Left forelimb (tissue), 1 donor: ENCODE measurements around the gene GALNT9.
"Not testable (repeated sequence)": the region's sequence is repeated elsewhere in the genome, so short reads cannot be mapped to it uniquely, and the experiment has no call there.

Experiments used
- DNase-seq: peaks from one replicate; pipeline ENCODE4 v3.0.0-alpha.2; 2018; ENCODE audit warnings: low spot score

The GALNT9 gene

GRCh38 chr12:132312516-132312915, 16.9 kb downstream of the GALNT9 start:
- no peak for DNase-seq

DNA sequence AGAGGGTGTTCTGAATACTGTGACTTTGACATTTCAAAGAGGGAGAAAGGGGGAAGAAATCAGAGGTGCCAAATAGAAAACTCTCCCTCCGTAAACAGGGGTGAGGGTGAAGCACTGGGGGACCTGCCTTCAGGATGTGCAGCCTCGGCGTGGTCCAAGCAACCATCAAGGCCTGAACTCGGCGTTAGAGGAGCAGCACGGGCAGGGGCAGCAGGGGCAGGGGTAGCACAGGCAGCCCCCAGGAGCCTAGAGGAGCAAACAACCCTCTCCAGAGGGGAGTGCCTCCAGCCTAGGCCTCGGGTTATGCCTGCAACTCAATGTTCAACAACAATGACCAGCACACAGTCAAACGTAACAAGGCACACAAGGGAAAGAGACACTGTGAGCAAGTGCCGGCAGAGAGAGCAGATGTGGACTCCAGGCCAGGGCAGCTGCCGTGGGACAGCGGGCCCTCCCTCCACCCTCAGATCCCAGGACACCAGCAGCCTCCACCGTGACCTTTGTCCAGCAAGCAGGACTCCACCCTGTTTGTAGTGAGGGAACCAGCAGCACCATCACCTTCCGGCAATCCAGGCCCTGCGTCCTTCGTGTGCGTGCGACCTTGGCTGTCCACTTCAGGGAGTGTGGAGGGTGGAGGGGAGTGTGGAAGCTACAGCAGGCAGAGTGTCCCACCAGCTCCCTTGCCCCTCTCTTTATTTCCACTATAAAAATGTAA, 18.0 kb downstream of the GALNT9 start:
- no peak for DNase-seq

DNA sequence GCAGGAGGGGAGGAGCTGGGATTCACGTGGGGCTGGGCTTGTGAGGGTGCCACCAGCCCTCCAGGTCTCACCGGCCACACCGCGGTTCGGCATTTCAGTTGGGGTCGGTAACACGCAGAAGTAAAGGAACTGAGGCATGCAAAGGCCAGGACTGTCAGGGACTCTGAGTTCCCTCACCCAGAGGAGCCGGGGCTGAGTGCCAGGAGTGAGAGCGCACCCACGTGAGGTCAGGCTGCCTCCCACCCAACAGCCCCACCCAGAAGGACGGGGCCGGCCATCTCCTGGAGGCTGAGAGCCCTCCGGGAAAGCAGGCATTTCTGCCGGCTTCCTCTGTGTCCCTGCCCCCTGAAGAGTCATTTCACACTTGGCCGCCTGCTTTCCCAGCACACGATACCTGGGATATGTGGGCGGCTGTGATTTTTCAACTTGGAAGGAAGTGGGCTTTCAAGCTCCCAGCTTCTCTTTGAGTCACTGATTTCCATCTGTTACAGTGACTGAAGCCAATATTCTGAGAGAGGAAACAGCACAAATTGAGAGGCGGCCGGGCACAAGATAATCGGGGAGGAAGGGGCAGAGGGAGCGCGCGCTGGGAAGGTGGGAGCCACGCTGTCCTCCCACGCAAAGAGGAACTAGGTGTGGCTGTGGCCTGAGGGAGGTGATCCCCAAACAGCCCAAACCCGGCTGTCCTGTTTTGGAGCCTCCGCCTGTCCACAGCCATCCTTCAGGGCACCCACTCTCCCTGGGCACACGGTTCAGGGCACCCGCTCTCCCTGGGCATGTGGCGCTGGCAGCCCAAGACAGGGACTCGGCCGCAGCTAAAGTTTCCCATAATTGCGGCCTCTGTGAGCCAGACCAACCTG, 19.0 kb downstream of the GALNT9 start:
- DNase-seq = no peak

DNA sequence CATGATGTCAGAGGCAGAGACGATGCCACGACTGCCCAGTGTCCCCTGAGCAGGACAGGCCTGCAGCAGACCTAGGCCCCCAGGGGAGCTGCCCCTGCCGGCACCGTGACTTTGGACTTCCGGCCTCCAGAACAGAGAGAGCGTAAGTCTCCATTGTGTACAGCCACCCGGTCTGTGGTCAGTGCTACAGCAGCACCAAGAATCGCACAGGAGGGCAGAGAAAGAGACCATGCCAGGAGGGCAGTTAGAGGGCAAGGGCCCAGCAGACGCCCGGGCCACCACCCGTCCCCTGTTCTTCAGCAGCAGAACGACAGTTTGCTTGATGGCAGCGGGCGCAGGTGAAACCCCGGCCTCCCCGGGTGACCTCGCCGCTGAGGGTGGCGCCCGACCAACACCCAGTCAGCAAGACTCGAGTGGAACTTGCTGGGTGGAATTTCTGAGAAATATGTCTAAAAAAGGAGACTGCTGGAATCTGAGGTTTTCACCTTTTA, 19.7 kb downstream of the GALNT9 start:
- DNase-seq = no peak

GRCh38 chr12:132308853-132309595, 20.4 kb downstream of the GALNT9 start:
- no peak for DNase-seq

DNA sequence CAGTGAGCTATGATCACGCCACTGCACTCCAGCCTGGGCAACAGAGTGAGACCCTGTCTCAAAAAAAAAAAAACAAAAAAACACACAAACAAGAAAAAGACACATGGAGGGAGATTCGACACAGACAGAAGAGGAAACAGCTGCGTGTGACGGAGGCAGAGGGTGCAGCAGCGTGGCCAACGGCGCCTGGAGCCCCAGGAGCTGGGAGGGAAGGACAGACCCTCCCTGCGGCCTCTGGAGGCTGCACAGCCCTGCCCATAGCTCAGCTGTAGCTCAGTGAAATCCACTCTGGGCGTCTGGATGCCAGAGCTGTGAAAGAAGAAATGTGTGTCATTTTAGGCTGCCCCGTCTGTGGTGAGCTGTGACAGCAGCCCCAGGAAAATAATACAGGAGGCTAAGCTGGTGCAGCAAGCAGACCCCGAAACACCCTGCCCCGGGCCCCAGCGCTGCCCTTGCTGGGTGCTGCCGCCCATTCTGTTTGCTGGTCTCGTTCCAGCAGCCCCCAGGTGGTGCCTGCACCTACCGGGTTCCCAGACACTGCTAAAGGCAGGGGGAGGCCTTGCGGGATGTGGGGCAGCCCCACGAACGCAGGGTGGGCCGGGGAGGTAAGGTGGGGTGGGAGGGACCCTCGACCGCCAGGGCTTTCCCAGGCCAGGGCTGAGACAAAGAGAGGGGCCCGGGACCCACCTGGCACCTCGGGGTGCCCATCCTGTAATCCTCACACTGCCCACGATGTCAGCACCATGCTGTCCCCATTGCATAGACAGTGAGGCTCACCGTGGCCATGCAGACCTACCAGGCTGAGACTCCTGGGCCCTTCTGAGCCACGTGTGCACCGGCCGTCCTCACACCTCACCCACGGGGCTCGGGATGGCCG, 21.2 kb downstream of the GALNT9 start:
- DNase-seq = no peak

GRCh38 chr12:132306885-132307191, 22.6 kb downstream of the GALNT9 start:
- no peak for DNase-seq

DNA sequence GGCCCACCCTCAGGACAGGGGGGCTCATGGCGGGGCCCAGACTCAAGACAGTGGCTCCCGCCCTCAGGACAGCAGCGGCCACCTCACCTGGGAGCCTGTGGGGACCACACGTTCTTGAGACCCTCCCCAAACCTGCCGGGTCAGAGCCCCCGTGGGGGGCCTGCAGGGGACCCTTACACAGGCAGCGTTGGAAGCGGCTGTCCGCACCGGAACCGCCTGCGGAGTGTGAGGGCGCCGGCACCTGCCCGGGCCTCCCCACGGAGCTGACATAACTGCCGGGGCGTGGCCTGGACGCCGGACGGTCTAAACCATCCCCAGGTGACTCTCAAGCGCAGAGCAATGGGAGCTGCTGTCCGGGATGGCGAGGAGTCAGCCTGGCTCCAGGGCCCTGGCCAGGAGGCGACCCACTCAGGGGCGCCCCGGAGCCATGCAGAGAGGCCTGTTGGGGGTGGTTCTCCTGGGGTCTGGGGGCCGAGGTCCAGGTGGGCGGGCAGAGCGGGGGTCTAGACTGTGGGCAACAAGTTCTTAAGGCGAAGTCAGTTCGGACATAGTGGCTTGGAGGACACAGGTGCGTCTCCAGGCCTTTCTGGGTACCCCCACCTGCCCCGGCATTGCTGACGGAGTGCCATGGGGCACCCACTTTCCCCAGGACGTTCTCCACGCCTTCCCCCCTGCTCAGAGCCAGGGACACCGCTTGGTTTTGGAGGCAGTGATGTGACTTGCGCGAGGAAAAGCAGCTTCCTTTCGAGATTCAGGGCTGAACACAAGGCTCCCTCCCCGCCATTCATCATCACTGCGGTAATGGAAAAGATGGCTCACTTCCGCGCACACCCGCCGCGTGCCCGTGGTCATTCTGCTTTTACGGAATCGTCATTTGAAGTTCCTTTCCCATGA, 23.2 kb downstream of the GALNT9 start:
- DNase-seq = no peak

DNA sequence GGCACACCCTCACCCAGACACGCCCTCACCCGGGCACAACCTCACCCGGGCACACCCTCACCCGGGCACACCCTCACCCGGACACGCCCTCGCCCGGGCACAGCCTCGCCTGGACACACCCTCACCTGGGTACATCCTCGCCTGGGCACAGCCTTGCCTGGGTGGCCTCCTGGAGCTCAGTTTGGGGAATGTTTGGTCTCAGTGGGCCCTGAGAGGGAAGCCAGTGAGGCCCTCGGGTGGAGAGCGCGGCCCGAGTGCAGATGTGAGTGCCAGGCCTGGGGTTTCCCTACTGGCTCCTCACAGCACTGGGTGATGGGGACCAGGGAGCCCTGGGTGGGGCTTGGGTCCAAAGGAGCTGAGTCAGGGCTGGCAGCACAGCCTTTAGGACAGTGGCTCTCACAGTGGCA, 23.8 kb downstream of the GALNT9 start:
- DNase-seq = no peak

- not testable (repeated sequence) for DNase-seq
These were observed 24.5 kb downstream of the GALNT9 start for GRCh38 chr12:132304866-132305265.

- not testable (repeated sequence) for DNase-seq
These were observed 25.5 kb downstream of the GALNT9 start for GRCh38 chr12:132303853-132304373.

- DNase-seq = no peak
These were observed 26.7 kb downstream of the GALNT9 start for GRCh38 chr12:132302466-132303358.

- no peak for DNase-seq
These were observed 28.3 kb downstream of the GALNT9 start for GRCh38 chr12:132300789-132301722.

DNA sequence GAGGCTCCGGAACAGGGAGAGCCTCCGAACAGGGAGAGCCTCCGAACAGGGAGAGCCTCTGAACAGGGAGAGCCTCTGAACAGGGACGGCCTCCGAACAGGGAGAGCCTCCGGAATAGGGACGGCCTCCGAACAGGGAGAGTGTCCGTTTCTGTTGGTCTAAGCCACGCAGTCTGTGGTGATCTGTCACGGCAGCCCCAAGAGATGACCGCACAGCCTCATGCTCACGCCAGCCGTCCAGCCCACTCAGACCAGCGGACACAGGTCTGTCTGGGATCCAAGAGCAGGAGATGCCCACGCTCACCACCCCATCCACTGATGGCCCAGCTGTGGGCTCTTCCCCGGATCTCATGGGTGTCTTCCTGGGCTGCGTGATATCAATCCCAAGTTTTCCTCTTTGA, 33.3 kb downstream of the GALNT9 start:
- DNase-seq = no peak

DNA sequence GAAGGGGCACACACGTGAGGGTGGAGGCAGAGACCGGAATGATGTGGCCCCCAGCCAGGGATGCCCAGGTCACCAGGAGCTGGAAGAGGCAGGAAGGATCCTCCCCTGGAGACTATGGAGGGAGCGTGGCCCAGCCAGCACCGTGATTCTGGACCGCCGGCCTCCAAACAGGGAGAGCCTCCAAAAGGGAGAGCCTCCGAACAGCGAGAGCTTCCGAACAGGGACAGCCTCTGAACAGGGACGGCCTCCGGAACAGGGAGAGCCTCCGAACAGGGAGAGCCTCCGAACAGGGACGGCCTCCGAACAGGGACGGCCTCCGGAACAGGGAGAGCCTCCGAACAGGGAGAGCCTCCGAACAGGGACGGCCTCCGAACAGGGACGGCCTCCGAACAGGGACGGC, 33.8 kb downstream of the GALNT9 start:
- not testable (repeated sequence) for DNase-seq

GRCh38 chr12:132295101-132295526, 34.3 kb downstream of the GALNT9 start:
- no peak for DNase-seq

GRCh38 chr12:132294121-132295034, 35.0 kb downstream of the GALNT9 start:
- DNase-seq = no peak
